Measurements from ENCODE around the gene MYH14. TPM values are rescaled to one million over a fixed set of nuclear protein-coding genes. Genes with fewer than 3 reads are reported as not detected.

The MYH14 gene
- total and polyA plus RNA-seq, 9 of the 15 experiments (the other 6 are each of a cell fraction or from before 2014, with no cell fraction given), result 0.04 to 0.86 (median 0.19) TPM; not detected in 2

- TF ChIP-seq E4F1 (CRISPR knock-in tag; IDR thresholded peaks at IDR 0.05; ENCODE audit: borderline replicate concordance) (no peak), JUNB (CRISPR knock-in tag; conservative IDR thresholded peaks at IDR 0.05) (no peak), TRIM24 (IDR thresholded peaks at IDR 0.05) (peak in 1 of 2 experiments; percentile 54; a peak in 1 of 4 replicates), KDM4B (IDR thresholded peaks at IDR 0.05; ENCODE audit: borderline replicate concordance in 2 of 2, low read depth in 1 of 2) (no peak), DLX4 (CRISPR knock-in tag; IDR thresholded peaks at IDR 0.05) (no peak), ZC3H11A (IDR thresholded peaks at IDR 0.05; ENCODE audit: low read depth, low read length) (no peak), NFATC3 (IDR thresholded peaks at IDR 0.05) (no peak), STAT6 (CRISPR knock-in tag; IDR thresholded peaks at IDR 0.05) (no peak), HIVEP1 (CRISPR knock-in tag; IDR thresholded peaks at IDR 0.05) (no peak), SMARCB1 (IDR thresholded peaks at IDR 0.05; ENCODE audit: insufficient read length, low read depth) (no peak), RBM39 (optimal IDR thresholded peaks at IDR 0.05; ENCODE audit: low read depth, low read length) (no peak), THRB (CRISPR knock-in tag; conservative IDR thresholded peaks at IDR 0.05) (no peak), FOXK2 (conservative IDR thresholded peaks at IDR 0.05 in 1 of 2, IDR thresholded peaks at IDR 0.05 in 1 of 2; ENCODE audit: low read depth in 2 of 2) (no peak), GTF2E2 (tag; IDR thresholded peaks at IDR 0.05) (no peak), RBBP5 (IDR thresholded peaks at IDR 0.05; ENCODE audit: borderline replicate concordance, insufficient read depth, low read length, poor library complexity, severe bottlenecking) (no peak)
These were observed 127.1 kb downstream of the MYH14 start (continued) for GRCh38 chr19:50330365-50331078.

Data from K562 (cell line).